HG03521 (cell line): ENCODE results near the gene APOC3.

Experiments used
- ATAC-seq: cut with Tn5 transposase; IDR thresholded peaks from one replicate; pipeline ENCODE4 v1.9.1; 2021; ENCODE audit warnings: mild to moderate bottlenecking, moderate library complexity; ENCODE audit not compliant: unreplicated experiment

APOC3 gene

DNA sequence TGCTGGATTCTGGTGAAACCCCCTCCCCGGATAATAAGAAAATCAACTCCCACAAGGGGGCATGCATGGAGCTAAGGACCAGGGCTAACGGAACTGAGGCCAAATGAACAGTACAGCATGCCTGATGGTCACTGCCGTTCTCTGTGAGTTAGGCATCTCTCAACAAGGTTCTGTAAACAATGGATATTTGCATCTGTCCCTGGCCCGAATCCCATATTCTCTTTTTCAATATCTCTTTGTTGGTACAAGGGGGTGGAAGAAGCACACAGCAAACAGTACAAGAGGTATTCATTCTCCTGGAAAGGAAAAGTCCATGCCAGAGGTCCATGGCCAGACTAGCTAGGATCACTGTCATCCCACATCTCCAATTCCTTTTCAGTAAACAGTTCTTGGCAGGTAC is 39.9 kb downstream of the APOC3 start:
- ATAC-seq = no peak

DNA sequence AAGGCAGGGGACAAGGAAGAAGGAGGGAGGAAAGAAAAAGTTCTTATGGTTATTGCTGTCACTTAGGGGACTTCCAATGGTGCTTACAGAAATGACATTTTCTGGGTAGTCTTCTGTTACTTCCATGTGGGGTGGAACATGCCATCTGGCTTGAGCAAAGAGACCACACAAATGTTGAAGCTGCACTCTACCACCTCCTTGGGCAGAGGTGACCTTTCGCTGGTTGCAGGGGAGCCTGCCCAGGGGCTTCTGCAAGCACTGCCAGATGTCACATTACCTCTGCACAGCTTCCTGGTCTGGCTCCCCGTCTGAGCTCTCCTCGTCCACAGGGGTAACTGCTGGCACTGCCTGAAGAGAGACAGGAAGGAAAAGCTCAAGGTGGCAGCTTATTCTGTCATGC is 40.3 kb downstream of the APOC3 start:
- no peak for ATAC-seq

DNA sequence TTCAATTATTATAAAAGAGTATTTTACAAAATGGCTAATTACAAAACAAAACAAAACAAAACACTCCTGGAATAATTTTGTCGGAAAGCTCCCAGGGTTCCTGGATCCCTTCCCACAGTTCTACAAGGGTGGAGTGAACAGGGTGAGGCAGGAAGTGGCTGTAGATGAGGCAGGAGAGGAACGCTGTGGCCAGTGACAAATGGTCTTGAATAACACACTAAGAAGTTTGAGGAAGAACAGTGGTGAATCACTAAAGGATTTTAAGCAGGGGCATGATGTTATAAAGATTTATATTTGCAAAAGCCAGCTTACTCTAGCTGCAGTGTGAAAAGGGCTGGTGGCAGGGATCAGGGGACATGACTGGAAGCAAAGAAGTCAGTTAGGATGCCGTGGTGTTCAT is 41.5 kb downstream of the APOC3 start:
- no peak for ATAC-seq

DNA sequence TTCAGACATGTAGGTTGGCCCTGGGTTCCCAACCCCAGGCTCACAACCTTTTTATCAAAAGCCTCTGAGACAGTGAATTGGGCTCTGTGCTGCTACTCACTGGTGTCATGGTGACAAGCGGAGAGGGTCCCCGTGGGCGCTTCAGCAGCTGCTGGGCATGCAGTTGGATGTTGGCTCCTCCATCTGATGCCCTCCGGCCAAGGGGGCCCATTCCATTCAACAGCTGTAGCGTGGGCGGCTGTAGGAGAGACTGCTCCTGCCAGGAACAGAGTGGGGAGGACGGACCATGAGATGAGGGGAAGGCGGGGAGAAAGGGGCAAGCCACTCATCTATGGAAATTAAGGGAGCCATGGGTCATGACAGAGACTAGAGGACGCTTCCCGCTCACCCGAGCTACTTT is 43.7 kb downstream of the APOC3 start:
- ATAC-seq = no peak

DNA sequence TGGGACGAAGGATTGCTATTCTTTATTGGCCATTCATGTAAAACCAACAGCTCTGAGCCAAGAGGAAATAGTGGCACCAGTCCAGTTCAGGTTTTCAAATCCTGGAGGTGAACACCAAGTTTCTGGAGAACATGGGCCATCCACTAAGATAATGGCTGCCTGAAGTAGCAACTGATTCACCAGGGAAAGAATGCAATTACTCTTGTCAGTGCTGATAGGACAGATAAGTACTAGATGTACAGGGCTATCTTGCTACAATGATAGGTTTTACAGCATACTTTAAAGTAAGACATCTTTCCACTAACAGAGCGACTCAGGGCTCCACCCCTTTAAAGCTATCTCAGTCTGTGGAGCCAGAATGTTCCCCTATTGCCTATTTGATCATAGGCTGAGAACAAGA is 44.5 kb downstream of the APOC3 start:
- no peak for ATAC-seq

DNA sequence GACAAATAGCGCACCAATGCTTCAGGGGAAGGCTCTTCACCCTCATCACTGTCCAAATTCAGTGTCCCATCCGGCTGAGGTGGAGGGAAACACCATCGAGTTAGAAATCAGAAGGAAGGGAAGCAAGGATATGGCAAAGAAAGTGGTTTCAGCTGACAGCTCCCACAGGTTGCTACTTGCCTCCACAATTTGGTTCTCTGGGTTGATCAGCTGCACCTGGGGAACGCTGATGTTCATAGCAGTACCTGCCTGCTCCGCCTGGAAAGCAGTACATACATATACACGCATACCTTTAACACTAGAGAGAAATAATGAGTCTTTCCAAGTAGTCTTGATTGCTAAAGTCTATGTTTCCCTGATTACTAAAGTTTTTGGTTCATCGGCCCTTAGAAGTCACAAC is 45.5 kb downstream of the APOC3 start:
- no peak for ATAC-seq

GRCh38 chr11:116876656-116877055 is 46.9 kb downstream of the APOC3 start:
- no peak for ATAC-seq

DNA sequence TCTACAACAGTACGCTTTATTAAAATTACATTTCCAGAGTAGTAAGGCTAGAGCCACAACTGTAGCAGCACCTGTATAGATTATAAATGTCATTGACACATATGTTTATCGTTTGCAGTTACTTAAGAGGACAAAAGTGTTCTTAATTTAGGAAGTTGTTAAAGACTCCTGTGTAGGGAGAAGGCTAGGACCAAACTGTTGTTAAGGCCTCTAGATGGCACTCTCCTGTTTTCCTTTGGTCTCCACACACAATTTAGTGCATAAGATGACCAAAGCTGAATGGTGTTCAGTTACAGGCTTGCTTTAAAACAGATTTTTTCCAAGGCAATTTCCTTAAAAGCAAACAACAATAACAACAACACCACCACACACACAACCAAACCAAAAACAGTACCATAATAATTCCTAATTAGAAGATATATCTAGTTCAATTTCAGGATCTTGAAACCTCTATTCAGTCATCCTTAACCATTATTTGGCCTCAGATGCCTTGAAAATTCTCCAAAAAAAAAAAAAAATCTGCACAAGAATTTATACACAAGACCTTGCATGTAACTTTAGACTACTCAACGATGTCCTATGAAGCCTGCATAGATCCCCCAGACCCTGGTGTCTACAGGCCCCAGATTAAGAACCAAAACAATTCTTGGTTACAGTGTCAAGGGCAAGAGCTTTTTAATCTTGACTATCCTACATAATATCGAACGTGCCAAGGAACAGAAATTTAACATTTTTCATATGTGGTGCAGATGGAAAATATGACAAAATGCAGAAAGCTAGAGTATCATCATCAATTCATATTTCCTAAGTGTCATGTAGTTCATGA is 50.3 kb downstream of the APOC3 start:
- ATAC-seq = no peak

DNA sequence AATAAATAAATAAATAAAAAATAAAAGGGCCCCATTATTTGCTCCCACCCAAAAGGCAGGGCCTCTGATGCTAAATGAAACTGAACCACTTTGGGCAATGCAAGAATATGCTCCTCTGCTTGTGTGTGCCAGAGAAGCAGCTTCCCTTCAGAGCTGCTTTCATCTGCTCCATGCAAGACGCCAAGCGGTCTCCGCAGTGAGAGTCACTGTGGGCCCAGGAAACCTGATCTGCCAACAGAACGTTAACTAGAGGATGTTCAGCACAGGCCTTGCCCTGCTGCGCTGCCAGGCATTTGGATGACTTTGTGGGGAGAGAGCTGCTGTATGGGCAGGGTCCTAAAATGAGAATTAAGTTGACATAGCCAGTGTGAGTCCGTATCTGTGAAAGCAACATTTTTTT is 51.4 kb downstream of the APOC3 start:
- no peak for ATAC-seq

- ATAC-seq = no peak
Observed at GRCh38 chr11:116882386-116882785, 52.7 kb downstream of the APOC3 start.
